Esophagus squamous epithelium (tissue), 4 donors: ENCODE data around the gene UTS2.

Source experiments
- POLR2A ChIP-seq, 4 donors: fragments of 450-650 bp; IDR thresholded peaks; one replicate each; pipeline ENCODE4 v1.6.1; 2017; ENCODE audit warnings: antibody characterized with exemption in 4 of 4, mild to moderate bottlenecking in 4 of 4, moderate library complexity in 3 of 4
- TF ChIP-seq, protein P1 (sequence below), 6 experiments: fragments of 450-650 bp in 4 of 6; fragments of 200-600 bp in 2 of 6; sonication (generic) in 2 of 6; IDR thresholded peaks; one replicate each; pipeline ENCODE4 v1.5.1; 2016 to 2019; ENCODE audit warnings: antibody characterized with exemption in 6 of 6, mild to moderate bottlenecking in 4 of 6, moderate library complexity in 4 of 6

DNA sequence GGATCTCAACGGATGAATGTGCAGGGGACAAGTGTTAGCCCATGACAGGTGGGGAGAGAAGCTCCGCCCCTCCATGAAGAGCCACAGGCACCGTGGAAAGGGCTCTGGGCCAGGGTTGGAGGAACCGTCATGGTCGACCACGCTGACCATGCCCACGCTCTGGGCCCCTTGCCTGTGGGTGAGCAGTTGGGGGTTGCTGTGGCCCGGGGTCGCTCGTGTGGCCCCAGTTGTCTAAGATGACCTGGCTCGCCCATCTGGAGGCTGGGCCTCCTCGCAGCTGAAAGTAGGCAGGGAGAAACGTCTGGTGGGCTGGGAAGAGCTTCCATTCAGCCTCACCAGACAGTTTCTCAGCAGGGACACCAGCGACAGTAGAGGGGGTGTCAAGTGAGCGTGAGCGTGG, 13.1 kb upstream of the UTS2 start:
- TF ChIP-seq, protein P1, sequence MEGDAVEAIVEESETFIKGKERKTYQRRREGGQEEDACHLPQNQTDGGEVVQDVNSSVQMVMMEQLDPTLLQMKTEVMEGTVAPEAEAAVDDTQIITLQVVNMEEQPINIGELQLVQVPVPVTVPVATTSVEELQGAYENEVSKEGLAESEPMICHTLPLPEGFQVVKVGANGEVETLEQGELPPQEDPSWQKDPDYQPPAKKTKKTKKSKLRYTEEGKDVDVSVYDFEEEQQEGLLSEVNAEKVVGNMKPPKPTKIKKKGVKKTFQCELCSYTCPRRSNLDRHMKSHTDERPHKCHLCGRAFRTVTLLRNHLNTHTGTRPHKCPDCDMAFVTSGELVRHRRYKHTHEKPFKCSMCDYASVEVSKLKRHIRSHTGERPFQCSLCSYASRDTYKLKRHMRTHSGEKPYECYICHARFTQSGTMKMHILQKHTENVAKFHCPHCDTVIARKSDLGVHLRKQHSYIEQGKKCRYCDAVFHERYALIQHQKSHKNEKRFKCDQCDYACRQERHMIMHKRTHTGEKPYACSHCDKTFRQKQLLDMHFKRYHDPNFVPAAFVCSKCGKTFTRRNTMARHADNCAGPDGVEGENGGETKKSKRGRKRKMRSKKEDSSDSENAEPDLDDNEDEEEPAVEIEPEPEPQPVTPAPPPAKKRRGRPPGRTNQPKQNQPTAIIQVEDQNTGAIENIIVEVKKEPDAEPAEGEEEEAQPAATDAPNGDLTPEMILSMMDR (IDR thresholded peaks at IDR 0.05): no peak
- no peak for TF ChIP-seq POLR2A (IDR thresholded peaks at IDR 0.05)
